ENCODE data around the gene BMP6.

- no peak for TF ChIP-seq POLR2A (IDR thresholded peaks at IDR 0.05)
- TF ChIP-seq CTCF (IDR thresholded peaks at IDR 0.05 in 4 of 5, conservative IDR thresholded peaks at IDR 0.05 in 1 of 5) = no peak
These were observed 1.4 kb downstream of the BMP6 start for GRCh38 chr6:7727086-7727945.

Data from gastrocnemius medialis (tissue), 4 donors.